Endothelial cell of umbilical vein (primary cell): ENCODE measurements around the gene CDCP2. TPM values are rescaled to one million over a fixed set of nuclear protein-coding genes. Genes with fewer than 3 reads are reported as not detected.

ENCODE experiments used
- BruUV-seq: library from RNA; stranded (reverse); fragments of 400-500 nt; replicated peaks from 2 replicates; lab custom pipeline; 2021; lab: Mats Ljungman, UMichigan
- CTCF ChIA-PET: fragments of 300-600, 350-600 bp; sonication (Branson Sonifier 250); formaldehyde crosslinking; loops from one replicate; lab custom pipeline; 2021; ENCODE audit warnings: antibody characterized with exemption, inconsistent platforms; lab: Charles Lee
- POLR2A ChIA-PET: fragments of 300-600, 350-600 bp; sonication (Branson Sonifier 250); formaldehyde crosslinking; loops from one replicate; lab custom pipeline; 2021; ENCODE audit warnings: antibody characterized with exemption, inconsistent platforms; lab: Charles Lee
- DNase-seq: peaks from one replicate; pipeline ENCODE4 v3.0.0-alpha.2; 2011; ENCODE audit warnings: low read depth, low spot score
- FAIRE-seq: peaks from 2 replicates; lab custom pipeline; 2011; peaks lifted over from hg19 to GRCh38; lab: Jason Lieb, UNC
- H2AFZ ChIP-seq: 2 replicates; pipeline ENCODE4 v1.6.0; 2012; ENCODE audit warnings: low read depth, low read length, control low read depth, inconsistent platforms
- H3K27ac ChIP-seq: 2 replicates; pipeline ENCODE4 v1.5.1; 2011; ENCODE audit warnings: low read depth, mild to moderate bottlenecking, control low read depth, low read length, moderate library complexity; ENCODE audit not compliant: insufficient read depth
- H3K27me3 ChIP-seq, 2 experiments: 2 replicates each; pipeline versions ENCODE4 v1.6.0 to v1.6.1; 2011; ENCODE audit warnings: low read length in 2 of 2, mixed read lengths in 1 of 2; ENCODE audit not compliant: control insufficient read depth in 2 of 2, insufficient read depth in 2 of 2
- H3K36me3 ChIP-seq, 2 experiments: 2 replicates in 1 of 2; 3 replicates in 1 of 2; pipeline ENCODE4 v1.5.1; 2011; ENCODE audit warnings: low read length in 2 of 2, mild to moderate bottlenecking in 1 of 2, moderate library complexity in 1 of 2; ENCODE audit not compliant: control insufficient read depth in 2 of 2, insufficient read depth in 2 of 2; ENCODE audit errors: extremely low read depth in 1 of 2
- H3K4me1 ChIP-seq: 3 replicates; pipeline ENCODE4 v1.5.1; 2011; ENCODE audit warnings: mild to moderate bottlenecking, low read length; ENCODE audit not compliant: control insufficient read depth, insufficient read depth; ENCODE audit errors: extremely low read depth
- H3K4me2 ChIP-seq: 2 replicates; pipeline ENCODE4 v1.6.1; 2011; ENCODE audit warnings: low read length, control low read depth, mixed read lengths; ENCODE audit not compliant: insufficient read depth
- H3K4me3 ChIP-seq, 3 experiments: fragments of 200-600 bp in 1 of 3; sonication (generic), shearing (Covaris generic) in 1 of 3; replicated peaks in 1 of 3; 2 replicates each; pipeline ENCODE4 v1.5.1; 2011 to 2016; ENCODE audit warnings: control low read depth in 3 of 3, low read length in 3 of 3, mild to moderate bottlenecking in 2 of 3, inconsistent platforms in 1 of 3, low read depth in 1 of 3, moderate library complexity in 1 of 3; ENCODE audit not compliant: insufficient read depth in 1 of 3
- H3K79me2 ChIP-seq: 2 replicates; pipeline ENCODE4 v1.6.0; 2012; ENCODE audit warnings: low read length, inconsistent platforms; ENCODE audit not compliant: control insufficient read depth, insufficient read depth
- H3K9ac ChIP-seq: replicated peaks from 2 replicates; pipeline ENCODE3; 2011; ENCODE audit warnings: low read length, control low read depth; ENCODE audit not compliant: insufficient read depth; ENCODE audit errors: extremely low read depth
- H3K9me1 ChIP-seq: replicated peaks from 3 replicates; pipeline ENCODE4 v1.6.0; 2011; ENCODE audit warnings: mild to moderate bottlenecking, low read length; ENCODE audit not compliant: control insufficient read depth, insufficient read depth; ENCODE audit errors: extremely low read depth
- H3K9me3 ChIP-seq: replicated peaks from 2 replicates; pipeline ENCODE4 v1.5.1; 2012; ENCODE audit warnings: low read length, inconsistent platforms; ENCODE audit not compliant: control insufficient read depth, insufficient read depth
- H4K20me1 ChIP-seq: replicated peaks from 2 replicates; pipeline ENCODE3; 2011; ENCODE audit warnings: mild to moderate bottlenecking, low read length; ENCODE audit not compliant: control insufficient read depth, insufficient read depth; ENCODE audit errors: extremely low read depth
- EZH2 ChIP-seq: IDR thresholded peaks from 2 replicates; pipeline ENCODE4 v1.6.1; 2012; ENCODE audit warnings: borderline replicate concordance, low read depth, mild to moderate bottlenecking, moderate library complexity, low read length, inconsistent platforms; ENCODE audit not compliant: severe bottlenecking
- FOS ChIP-seq: IDR thresholded peaks from 2 replicates; pipeline ENCODE4 v1.6.1; 2011; ENCODE audit warnings: mild to moderate bottlenecking, low read length, moderate library complexity, borderline replicate concordance; ENCODE audit not compliant: insufficient read depth
- GATA2 ChIP-seq: IDR thresholded peaks from 2 replicates; pipeline ENCODE4 v1.7.0; 2011; ENCODE audit warnings: low read depth, mild to moderate bottlenecking, moderate library complexity, mixed read lengths, low read length; ENCODE audit not compliant: insufficient read length, insufficient read depth
- JUN ChIP-seq: IDR thresholded peaks from 2 replicates; pipeline ENCODE4 v1.6.1; 2011; ENCODE audit warnings: borderline replicate concordance, low read depth; ENCODE audit not compliant: insufficient read length, insufficient read depth
- MYC ChIP-seq: IDR thresholded peaks from one replicate; pipeline ENCODE4 v1.6.1; 2011; ENCODE audit warnings: mild to moderate bottlenecking, low read depth, low read length
- POLR2A ChIP-seq: IDR thresholded peaks from 2 replicates; pipeline ENCODE4 v1.6.1; 2012; ENCODE audit warnings: low read depth, mild to moderate bottlenecking, control low read depth, low read length
- POLR2AphosphoS5 ChIP-seq: IDR thresholded peaks from 2 replicates; pipeline ENCODE4 v1.6.1; 2012; ENCODE audit warnings: low read depth, mild to moderate bottlenecking, control low read depth, low read length, moderate library complexity; ENCODE audit not compliant: insufficient read depth
- dilution Hi-C: fragments of 300-500 bp; cut with MboI; formaldehyde crosslinking; loops from one replicate; pipeline ENCODE4 v1.15.0; 2019; ENCODE audit warnings: low sequenced_read_pairs; ENCODE audit not compliant: extremely low pct_ligation_motif_present
- intact Hi-C: fragments of 100-400 bp; cut with micrococcal nuclease; formaldehyde crosslinking; loops from one replicate; pipeline ENCODE4 v1.10.0; 2022
- polyA plus RNA-seq, 4 experiments: library from polyadenylated mRNA; depleted of rRNA in 3 of 4; stranded (reverse) in 3 of 4; unstranded in 1 of 4; fragments of >200 nt; gene quantifications; 2 replicates each; pipeline versions ENCODE4 v1.2.1 to v1.2.3, GENCODE V29; 2011 to 2012; ENCODE audit warnings: missing spikeins in 1 of 4
- total RNA-seq: library from RNA; stranded (reverse); gene quantifications from 2 replicates; pipeline ENCODE4 v1.2.3, GENCODE V29; 2021
- TF ChIP-seq, protein P1 (sequence below): IDR thresholded peaks from 2 replicates; pipeline ENCODE4 v1.6.1; 2011; ENCODE audit not compliant: insufficient read depth, insufficient read length
- TF ChIP-seq, protein P2 (sequence below), 2 donors: IDR thresholded peaks; 1 replicate in 1 of 2; 2 replicates in 1 of 2; pipeline ENCODE4 v1.5.1; 2011; ENCODE audit warnings: low read length in 2 of 2, mild to moderate bottlenecking in 2 of 2, moderate library complexity in 2 of 2, control low read depth in 1 of 2, inconsistent platforms in 1 of 2, low read depth in 1 of 2; ENCODE audit not compliant: insufficient read depth in 1 of 2; ENCODE audit errors: extremely low read depth in 1 of 2

The CDCP2 gene
- total and polyA plus RNA-seq, 2 donors (not counting 3 experiments of a cell fraction or from before 2014, with no cell fraction given), result 0.10 TPM; not detected in 1

DNA sequence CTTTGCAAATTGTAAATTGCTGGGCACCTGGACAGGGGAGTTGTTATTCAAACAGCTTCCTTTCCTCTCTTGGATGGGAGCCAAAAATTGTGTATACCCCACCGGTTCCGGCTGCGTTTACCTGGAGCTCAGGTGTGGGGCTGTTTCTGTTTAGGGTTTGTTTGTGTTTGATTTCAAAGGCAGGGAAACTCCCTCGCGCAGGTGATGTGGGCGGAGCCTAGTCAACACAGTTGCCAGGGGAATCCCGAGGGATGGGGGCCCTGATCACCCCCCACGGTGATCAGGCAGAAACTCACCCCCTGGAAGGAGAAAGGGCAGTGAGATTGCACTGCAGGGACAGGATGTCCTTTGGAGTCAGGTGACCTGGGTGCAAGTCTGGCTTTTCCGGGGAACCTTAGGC is 28.3 kb downstream of the CDCP2 start:
- Histone ChIP-seq H3K27ac (no peak overlapping the region), H3K4me2 (no peak overlapping the region), H3K4me3 (no peak overlapping the region), H4K20me1 (no peaks in the 10 kb centered on the region), H2AFZ (no peak overlapping the region), H3K27me3 (no peaks in the 10 kb centered on the region), H3K79me2 (no peaks in the 10 kb centered on the region), H3K9me3 (no peaks in the 10 kb centered on the region), H3K36me3 (no peaks in the 10 kb centered on the region), H3K9ac (no peak overlapping the region), H3K4me1 (peaks cover 3% of the 10 kb centered on the region), H3K9me1 (no peaks in the 10 kb centered on the region)
- intact Hi-C loops, result no loop called here
- BruUV-seq, result no TSS peak
- TF ChIP-seq FOS (no peak), MYC (no peak), POLR2A (no peak), GATA2 (no peak), JUN (no peak), POLR2AphosphoS5 (no peak), EZH2 (no peak)
- TF ChIP-seq, protein P1, sequence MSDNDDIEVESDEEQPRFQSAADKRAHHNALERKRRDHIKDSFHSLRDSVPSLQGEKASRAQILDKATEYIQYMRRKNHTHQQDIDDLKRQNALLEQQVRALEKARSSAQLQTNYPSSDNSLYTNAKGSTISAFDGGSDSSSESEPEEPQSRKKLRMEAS, result no peak
- TF ChIP-seq, protein P2, sequence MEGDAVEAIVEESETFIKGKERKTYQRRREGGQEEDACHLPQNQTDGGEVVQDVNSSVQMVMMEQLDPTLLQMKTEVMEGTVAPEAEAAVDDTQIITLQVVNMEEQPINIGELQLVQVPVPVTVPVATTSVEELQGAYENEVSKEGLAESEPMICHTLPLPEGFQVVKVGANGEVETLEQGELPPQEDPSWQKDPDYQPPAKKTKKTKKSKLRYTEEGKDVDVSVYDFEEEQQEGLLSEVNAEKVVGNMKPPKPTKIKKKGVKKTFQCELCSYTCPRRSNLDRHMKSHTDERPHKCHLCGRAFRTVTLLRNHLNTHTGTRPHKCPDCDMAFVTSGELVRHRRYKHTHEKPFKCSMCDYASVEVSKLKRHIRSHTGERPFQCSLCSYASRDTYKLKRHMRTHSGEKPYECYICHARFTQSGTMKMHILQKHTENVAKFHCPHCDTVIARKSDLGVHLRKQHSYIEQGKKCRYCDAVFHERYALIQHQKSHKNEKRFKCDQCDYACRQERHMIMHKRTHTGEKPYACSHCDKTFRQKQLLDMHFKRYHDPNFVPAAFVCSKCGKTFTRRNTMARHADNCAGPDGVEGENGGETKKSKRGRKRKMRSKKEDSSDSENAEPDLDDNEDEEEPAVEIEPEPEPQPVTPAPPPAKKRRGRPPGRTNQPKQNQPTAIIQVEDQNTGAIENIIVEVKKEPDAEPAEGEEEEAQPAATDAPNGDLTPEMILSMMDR (IDR thresholded peaks at IDR 0.05; ENCODE audit: extremely low read depth in 1 of 2, insufficient read depth in 1 of 2, low read depth in 1 of 2, low read length in 2 of 2), result no peak
- ChIA-PET CTCF (interaction anchor here (1.0 to 7.0 kb wide), 5 partner anchors 9 to 364 kb away, joined by 3 to 122 read pairs (median 8); partner anchors contain the start of genes CYB5RL and MRPL37), POLR2A (no interaction called here)
- dilution Hi-C loops, result no loop called here
- no peak for FAIRE-seq
- DNase-seq, result no peak
